ENCODE results near the gene ITPR3.
A peak's percentile ranks its signal among the peaks of the same experiment; 100 is the strongest.

ITPR3 gene

DNA sequence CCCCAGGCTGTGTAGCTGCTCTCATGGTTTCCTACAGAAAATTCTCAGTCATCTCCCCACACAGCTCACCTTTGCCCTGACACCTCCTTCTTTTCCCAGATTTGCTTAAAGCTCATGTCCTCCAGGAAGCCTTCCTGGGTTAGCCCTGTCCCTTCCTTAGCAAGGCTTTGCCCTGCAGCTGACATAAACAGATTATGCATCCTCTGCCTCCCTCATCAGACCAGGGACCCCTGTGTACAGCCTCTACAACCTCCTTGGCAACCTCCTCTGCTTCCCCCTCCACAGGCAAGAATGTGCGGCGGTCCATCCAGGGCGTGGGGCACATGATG is 50.6 kb downstream of the ITPR3 start:
- no peak for DNase-seq

DNA sequence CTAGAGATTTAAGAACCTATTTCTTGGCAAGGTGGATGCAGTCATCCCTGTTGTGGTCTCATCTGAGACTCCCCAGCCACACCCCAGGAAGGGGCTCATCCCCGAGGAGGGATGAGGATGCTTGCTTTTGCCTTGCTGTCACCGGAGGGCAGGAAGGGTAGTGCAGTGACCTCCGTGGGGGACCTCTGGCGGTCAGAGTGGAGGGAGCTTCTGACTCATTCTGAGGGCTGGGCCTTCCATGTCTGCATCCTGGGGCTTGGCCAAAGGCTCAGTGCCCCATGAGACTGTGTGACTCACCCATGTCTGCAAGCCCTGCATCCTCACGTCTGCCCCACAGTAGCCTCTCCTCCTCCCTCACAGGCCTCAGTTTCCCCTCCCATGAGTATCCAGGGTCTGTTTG is 51.7 kb downstream of the ITPR3 start:
- peak; percentile 71 for DNase-seq

GRCh38 chr6:33673851-33674250 is 52.7 kb downstream of the ITPR3 start:
- no peak for DNase-seq

- DNase-seq: no peak
Measured at GRCh38 chr6:33675968-33676367, 54.8 kb downstream of the ITPR3 start.

DNA sequence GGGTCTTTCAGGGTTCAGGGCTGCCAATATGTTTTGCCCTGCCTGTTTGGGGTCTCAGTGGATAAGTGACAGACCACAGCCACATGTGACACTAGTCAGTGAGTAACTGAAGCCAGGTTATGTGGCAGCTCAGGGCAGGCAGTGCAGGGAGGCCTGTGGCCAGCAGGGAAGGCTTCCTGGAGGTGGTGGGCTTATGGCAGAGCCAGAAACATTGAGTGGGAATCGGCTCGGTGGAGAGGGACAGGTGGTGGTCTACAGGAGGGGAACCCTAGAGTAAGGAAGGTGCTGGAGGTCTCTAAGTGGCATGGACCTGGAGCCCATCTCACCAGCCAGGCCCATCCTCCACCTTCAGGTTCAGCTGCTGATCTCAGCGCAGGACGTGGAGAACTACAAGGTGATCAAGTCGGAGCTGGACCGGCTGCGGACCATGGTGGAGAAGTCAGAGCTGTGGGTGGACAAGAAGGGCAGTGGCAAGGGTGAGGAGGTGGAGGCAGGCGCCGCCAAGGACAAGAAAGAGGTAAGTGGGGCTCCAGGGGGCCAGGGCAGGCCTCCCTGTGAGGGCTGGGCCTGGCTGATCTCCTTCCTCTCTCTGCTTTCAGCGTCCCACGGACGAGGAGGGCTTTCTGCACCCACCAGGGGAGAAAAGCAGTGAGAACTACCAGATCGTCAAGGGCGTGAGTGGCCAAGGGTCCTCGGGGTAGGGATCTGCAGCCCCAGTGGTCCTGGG is 55.5 kb downstream of the ITPR3 start:
- no peak for DNase-seq

- DNase-seq: no peak
Measured at GRCh38 chr6:33677143-33677660, 56.1 kb downstream of the ITPR3 start.

GRCh38 chr6:33677689-33678088 is 56.6 kb downstream of the ITPR3 start:
- no peak for DNase-seq

GRCh38 chr6:33678233-33678931 is 57.3 kb downstream of the ITPR3 start:
- no peak for DNase-seq

DNA sequence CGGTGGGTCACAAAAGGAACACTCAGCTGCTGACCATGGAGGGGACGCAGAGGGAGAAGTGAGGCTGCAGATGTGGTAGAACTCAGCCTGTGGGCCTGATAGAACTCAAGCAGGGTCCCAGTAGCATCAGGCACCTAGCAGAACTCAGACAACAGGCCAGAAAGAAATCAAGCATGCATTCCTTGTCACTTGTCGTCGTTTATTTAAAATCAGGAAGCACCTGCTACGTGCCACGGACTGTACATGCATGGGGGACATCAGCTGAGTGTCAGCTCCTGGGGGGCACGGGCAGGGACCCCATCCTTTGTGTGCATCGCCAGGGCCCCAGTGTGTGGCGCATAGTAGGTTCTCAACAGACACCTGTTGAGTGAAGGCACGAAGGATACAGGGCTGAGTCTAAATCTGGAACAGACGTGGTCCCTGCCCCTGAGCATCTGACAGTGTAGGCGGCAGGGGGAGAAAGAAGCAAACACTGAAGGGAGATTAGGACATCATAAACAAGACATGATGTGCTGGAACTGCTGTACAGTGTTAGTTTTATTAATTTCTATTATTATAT is 57.9 kb downstream of the ITPR3 start:
- no peak for DNase-seq

GRCh38 chr6:33679761-33680160 is 58.6 kb downstream of the ITPR3 start:
- DNase-seq: no peak

DNA sequence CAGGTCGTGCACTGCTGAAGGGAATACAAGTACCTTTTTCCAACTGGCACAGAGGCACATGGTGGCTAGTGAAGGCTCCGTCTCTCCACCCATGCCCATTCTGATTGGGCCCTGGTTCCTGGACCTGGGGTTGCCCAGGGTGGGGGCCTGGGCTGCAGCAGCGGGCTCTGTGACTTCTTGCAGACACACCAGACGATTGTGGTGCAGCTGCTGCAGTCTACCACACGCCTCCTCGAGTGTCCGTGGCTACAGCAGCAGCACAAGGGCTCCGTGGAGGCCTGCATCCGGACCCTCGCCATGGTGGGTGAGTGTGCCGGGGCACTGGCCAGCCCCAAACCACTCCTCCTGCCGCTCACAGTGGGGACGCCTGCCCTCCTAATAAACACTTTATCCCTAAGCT is 61.2 kb downstream of the ITPR3 start:
- DNase-seq: no peak

- DNase-seq: no peak
Measured at GRCh38 chr6:33683051-33683571, 62.0 kb downstream of the ITPR3 start.

DNA sequence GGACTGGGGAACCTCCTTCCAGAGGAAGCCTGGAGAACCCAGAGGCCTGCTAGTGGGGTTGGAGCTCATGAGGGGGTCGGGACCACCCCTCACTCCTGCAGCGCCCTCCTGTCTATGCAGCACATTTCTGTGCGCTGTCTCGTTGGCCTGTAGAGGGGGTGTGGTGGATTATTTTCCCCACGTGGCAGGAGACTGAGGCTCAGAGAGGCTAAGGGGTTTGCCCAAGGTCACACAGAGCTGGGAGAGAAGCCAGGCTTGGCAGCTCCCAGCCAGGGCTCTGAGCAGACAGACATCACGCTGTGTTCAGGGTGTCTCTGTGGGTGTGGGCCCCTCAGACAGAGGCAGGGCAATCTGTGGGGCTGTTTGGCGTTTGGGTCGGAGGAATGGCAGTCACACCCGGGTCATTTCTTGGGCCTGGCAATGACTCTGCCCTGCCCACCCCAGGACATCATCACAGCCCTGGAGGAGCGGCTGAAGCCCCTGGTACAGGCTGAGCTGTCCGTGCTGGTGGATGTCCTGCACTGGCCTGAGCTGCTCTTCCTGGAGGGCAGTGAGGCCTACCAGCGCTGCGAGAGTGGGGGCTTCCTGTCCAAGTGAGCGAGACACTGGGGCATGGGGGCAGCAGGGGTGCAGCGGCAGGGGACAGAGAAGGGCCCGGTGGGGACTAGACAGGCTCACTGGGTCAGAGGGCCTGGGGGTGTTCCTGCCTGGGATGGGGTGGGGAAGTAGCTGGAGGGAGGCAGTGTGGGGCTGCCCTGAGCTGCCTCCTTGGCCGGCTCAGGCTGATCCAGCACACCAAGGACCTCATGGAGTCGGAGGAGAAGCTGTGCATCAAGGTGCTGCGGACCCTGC is 62.7 kb downstream of the ITPR3 start:
- DNase-seq: no peak

- DNase-seq: no peak
Measured at GRCh38 chr6:33684428-33684896, 63.3 kb downstream of the ITPR3 start.

GRCh38 chr6:33684983-33685382 is 63.9 kb downstream of the ITPR3 start:
- no peak for DNase-seq

- DNase-seq: no peak
Measured at GRCh38 chr6:33685411-33686224, 64.5 kb downstream of the ITPR3 start.

DNA sequence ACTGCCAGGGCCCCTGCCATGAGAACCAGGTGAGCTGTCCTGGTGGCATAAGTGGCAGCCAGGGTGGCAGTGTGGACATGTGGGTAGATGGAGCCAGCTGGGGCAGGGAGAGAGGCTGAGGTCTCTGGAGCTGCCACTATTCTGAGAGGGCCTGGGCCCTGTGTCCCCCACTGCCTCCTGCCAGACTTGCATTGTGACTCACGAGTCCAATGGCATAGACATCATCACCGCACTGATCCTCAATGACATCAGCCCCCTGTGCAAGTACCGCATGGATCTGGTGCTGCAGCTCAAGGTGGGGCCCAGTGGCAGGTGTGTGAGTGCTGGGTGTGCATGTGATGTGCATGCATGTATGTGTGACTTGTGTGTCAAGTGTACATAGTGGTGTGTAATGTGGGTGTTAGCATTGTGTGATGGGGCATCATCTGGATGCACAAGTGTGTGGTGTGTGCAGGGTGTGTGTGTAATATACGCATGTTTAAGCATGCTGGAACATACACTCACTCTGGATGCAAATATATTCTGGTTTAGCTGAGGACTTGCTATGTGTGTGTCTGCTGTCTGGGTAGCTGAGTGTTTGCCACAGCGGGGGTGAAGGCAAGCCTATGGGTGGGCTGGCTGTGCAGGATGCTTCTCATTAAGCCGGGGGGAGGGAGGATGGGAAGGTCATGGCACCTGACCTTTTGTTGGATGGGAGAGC is 65.3 kb downstream of the ITPR3 start:
- no peak for DNase-seq

DNA sequence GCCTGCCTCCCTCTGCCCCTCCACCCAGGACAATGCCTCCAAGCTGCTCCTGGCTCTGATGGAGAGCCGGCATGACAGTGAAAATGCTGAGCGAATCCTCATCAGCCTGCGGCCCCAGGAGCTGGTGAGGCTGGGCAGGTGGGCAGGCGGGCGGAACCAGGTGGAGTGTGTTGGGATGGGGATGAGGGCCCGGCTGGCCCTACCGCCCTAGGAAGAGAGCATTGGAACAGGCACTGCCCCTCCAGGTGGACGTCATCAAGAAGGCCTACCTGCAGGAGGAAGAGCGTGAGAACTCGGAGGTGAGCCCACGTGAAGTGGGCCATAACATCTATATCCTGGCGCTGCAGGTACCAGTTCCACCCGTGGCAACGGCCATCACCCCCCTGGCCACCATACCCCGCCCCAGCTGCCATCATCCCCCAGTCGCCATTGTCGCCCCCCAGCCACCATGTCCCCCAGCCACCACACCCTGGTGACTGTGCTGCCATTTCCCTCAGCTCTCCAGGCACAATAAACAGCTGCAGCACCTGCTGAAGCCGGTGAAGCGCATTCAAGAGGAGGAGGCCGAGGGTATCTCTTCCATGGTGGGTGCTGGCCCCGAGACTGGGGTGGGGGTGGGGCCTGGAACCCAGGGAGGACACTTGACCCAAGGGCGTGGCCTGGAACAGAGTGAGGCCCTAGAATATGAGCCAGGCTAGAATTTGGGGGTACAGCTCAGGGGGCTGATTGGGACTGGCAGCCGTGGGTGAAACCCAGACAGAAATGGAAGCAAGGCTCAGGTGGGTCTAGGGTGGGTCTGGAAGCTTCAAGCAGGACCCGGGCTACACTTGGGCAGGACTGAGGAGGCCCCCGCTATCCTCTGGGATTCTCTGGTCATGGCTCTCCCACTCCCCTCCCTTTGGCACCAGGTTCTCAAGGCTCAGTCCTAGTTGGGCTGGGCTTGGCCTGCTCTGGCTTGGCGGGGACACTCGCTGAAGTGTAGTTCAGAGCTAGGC is 66.2 kb downstream of the ITPR3 start:
- no peak for DNase-seq

DNA sequence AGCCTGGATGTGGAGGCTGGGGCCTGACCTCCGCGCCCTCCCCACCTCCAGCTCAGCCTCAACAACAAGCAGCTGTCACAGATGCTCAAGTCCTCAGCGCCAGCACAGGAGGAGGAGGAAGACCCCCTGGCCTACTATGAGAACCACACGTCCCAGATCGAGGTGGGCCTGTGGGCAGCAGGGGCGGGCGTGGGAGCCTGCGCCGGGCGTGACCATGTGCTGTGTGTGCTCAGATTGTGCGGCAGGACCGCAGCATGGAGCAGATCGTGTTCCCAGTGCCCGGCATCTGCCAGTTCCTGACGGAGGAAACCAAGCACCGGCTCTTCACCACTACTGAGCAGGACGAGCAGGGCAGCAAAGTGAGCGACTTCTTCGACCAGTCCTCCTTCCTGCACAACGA is 66.9 kb downstream of the ITPR3 start:
- no peak for DNase-seq

Measured in DMS53 (cell line).